OCI-M1 (cell line): ENCODE results near the gene ETV7.
A peak's percentile ranks its signal among the peaks of the same experiment; 100 is the strongest.
"Not testable (repeated sequence)": the region's sequence is repeated elsewhere in the genome, so short reads cannot be mapped to it uniquely, and the experiment has no call there.

Source experiments
- DNase-seq: peaks from one replicate; lab custom pipeline; 2025; lab: John Stamatoyannopoulos, UW

Gene ETV7

DNA sequence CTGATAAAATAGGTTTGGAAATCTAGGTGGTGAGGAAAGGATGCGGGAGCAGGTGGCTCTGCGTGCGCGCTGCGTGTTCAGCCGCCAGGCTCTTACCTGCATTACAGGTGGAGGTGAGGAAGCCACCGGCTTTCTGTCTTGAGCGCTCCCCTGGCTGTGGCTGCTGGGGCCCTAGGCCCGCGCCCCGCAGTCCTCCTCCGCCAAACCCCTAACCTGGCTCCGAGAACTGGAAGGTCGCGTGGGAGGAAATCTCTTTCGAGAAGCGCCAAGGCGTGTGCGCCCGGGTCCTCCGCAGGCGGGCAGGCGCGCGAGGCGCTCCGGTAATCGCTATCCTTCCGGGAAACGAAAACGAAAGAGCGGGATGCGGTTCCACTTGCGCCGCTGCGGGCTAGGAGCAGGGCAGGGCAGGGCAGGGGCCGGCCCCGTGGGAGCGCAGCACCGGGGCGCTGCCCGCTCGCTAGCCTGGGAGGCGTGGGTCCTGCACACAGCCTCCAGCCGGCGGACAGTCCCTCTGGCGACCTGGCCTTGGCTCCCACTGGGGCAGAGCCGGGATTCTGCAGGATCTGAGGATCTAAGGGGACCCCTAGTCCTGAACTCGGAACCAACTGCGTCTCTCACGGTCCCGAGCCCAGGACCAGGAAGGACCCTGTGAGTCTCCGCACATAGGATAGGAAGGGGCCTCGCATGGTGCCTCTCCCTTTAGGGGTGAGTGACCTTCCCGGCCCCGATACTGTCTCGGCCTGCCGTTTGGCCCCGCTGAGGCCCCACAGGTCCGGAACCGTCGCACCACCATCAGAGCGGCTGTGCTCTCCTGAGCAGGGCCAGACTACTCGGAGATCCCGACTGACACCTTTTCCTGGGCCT lies at the start of gene ETV7:
TSS of gene ETV7 (minus strand) at position 230 of the 864 bp plus-strand sequence. CDS start at position 102, 128 bp downstream.
- peak; percentile 73 for DNase-seq

DNA sequence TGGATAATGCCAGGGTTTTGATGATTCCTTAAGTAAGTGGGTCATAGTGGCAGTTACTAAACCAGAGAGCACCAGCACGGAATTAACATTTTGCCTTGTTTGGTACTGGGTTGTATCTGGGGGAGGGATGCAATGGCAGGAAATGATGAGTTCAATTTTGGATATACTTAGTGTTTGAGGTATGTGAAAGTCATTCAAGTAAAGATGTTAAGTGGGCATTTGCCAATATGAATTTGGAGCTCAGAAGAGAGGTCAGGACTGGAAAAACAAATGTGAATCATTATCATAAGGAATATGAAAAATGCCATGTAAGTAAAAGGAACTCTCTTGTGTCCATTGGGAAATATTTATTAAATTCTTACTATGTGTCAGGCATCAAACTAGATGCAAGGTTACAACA lies 49.0 kb upstream of the ETV7 start:
- no peak for DNase-seq

DNA sequence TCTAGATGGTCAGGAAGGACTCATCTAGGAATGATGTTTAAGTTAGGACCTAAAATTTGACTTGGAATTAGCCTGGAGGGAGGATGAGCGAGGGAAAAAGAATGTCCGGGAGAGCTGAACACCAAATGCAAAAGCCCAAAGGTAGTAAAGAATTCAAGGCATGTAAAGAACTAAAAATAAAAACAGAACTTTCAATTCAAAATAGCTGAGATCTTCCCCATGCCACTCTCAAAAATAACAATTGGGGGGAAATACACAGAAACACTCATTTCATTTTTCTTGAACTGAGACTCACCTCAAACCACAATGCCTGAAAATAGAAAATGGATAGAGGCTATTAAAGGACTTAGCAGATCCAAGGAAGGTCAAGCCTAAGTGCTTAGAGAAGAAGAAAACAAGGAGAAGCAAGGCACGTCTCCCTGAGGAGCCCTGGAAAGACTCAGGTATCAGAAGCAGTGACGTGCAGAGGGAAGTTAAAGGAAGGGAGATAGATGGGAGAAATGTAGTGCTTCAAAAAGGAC lies 44.7 kb upstream of the ETV7 start:
- no peak for DNase-seq

DNA sequence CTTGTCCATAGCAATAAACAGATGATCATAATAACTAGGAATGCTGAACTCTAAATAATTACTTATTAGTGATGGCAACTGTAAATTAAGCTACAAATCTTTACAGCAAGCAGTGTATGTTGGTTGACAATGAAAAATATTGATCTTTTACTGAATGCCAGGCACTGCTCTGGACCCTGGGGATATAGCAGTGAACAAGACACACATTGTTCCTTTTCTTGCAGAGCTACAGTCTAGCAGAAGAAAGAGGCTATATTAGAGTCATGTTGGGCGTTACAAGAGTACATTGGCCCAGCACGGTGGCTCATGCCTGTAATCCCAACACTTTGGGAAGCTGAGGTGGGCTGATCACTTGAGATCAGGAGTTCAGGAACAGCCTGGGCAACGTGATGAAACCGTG lies 43.7 kb upstream of the ETV7 start:
- DNase-seq, result no peak

DNA sequence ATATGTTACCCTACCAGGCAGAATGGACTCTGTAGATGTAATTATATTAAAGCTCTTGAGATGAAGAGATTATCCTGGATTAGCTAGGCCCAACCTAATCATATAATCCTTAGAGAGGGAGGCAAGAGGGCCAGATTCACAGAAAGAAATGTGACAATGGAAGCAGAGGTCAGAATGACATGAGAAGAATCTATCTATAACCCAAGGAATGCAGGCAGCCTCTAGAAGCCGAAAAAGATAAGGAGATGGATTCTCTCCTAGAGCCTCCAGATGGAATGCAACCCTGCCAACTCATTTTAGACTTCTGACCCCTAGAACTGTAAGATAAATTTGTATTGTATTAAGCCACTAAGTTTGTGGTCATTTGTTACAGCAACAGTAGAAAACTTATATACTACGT lies 42.9 kb upstream of the ETV7 start:
- no peak for DNase-seq

DNA sequence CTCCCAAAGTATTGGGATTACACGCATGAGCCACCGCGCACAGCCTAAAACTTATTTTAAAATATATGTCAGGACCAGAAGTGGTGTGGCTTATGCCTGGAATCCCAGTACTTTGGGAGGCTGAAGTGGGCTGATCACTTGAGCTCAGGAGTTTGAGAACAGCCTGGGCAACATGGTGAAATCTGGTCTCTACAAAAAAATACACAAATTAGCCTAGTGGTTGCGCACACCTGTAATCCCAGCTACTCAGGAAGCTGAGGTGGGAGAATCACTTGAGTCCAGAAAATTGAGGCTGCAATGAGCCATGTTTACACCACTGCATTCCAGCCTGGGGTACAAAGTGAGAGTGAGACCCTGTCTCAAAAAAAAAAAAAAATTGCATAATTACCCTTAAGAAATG lies 41.4 kb upstream of the ETV7 start:
- DNase-seq, result peak; percentile 24

DNA sequence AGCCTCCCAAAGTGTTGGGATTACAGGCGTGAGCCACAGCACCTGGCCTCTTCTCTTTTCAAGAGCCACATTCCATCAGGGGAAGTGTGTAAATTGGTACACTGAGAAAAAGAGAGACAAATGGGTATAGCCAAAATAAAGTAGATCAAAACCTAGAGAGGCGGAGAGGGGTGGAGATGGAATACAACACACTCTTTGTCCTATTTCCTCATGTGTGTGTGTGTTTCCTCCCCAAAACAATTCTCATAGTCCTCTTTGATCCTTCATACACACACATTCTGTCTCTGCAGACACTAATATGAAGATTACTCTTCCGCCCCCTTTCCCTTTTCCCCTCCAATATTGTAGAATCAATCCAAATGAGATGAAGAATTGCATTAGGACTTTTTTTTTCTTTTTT lies 39.2 kb upstream of the ETV7 start:
- no peak for DNase-seq

DNA sequence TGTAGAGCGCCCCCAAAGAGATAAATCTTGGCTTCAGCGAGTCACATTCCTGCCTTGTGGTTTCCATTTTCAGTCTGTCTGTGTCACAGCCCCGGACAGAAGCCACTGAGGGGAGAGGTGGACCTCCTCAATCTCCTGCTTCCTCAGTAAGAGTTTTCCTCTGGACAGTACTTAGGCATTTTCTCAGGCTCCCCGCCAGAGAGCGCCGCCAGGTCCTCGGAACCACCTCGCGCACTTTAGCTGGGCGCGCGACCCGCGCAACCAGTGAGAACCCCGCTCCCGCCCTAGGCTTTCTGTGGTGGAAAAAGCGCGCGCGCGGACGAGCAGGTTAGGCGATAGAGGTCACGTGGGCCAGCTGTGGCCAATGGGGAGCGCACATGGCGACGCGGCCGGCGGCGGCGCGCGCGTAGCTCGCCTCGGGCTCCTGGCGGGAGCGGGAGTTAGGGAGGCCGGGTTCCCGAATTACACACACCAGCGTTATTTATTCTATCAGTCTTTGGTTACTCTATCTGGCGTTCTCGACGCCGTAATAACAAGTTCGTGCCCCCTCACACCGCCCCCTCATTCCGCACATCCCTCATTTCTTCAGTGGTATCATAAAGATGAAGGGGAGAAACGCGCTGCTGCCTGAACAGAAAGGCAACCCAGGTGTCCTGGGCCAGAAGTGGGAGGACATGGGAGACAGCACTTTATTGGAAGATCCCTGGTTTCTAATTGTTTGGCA lies 35.8 kb upstream of the ETV7 start:
- DNase-seq, result peak; percentile 99

DNA sequence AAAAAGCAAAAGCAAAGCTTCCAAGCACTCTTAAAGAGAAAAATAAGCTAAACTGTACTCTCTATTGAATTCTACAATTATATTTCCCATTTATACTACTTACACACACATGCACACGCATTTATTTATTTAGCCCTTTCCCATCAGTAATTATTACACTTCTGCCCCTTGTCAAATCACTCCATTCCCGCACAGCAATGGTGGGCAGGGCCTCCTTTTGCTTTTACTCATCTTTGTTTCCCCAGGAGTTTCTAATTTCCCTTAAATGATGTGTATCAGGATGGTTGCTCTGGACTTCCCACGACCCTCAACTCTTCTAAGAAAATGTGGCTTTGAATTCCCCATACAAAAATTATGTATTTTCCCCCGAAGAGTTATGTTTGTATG lies 35.2 kb upstream of the ETV7 start:
- DNase-seq, result no peak

DNA sequence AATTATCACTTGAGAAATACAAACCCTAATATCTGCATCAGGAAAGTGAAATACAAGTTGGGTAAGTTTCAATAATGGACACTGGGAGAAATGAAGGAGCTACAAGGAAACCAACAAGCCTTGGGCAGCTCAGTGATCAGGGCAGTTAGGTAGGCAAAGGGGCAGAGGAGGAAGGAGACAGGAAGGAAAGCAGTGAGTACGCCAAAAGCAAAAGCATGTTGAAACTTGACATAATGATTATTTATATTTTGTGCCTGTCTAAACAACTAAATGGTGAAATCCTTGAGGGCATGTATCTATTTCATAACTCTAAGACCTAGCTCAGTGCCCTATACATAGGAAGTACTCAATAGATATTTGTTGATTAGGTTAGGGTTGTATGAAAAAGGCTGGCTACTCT lies 31.8 kb upstream of the ETV7 start:
- no peak for DNase-seq

DNA sequence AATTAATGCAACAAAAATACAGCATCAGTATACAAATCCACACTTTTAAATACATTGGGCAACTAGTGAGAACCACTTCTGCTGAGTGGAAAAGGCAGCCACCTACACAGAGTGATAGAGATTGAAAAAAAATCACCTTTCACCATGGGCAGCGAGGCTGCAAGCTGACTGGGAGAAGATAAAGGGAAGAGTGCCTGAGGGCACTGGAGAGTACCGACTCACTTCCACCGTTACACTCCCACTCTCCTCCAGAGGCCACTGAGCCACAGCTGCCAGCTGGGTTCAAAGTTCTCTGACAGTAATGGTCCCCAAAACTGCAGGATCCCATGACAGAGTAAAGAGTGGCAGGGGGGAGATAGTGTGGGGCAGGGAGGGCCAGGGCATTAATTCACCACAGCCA lies 31.1 kb upstream of the ETV7 start:
- DNase-seq, result no peak

DNA sequence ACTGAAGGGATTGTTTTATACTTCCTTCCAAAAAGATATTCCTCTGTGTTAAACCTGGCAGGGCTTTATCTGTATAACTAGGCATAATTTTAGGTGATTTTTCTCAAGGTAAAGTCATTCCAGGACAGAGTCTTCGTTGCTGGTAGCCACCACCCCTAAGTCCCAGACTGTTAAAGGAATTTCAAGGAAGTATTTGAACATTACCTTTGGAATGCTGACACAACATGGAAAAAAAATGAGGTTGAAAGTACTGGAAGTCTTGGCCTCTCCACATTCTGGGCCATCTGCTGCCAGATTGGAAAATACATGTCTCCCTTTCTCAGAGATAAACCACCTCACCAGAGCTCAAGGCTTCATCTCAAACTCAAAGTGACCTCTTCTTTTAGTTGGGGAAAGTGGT lies 27.0 kb upstream of the ETV7 start:
- DNase-seq, result no peak

DNA sequence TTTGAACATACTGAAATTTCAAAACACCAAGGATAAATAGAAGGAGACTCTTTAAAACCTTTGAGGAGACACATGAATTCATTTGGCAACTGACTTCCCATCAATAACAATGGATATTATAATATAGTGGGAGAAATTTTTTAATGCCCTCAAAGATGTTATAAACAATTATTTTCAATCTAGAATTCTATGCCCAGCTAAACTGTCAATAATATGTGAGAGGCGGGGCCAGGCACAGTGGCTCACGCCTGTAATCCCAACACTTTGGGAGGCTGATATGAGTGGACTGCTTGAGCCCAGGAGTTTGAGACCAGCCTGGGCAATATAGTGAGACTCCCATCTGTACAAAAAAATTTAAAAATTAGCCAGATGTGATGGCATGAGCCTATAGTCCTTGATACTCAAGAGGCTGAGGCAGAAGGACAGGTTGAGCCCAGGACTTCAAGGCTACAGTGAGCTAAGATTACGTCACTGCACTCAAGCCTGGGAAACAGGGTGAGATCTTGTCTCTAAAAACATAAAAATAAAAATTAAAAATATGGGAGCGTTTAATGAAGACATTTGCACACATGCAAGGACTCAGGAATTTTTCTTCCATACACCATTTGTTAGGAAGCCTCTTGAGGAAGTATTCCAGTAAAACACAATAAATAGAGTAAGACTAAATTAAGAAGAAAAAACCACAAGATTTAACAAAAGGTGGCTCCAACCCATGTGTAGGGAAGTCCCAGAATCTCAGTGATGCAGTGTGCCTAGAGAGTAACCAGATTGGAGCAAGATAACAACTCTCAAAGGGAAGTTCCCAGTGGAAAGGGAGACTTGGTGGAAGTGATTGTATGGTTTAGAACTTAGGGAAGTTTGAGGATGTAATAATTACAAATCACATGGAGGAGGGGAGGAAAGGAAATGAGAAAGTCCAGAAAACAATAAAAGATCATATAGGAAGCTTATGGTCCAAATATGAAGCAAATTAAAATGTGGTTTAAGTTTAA lies 26.3 kb upstream of the ETV7 start:
- DNase-seq, result no peak

DNA sequence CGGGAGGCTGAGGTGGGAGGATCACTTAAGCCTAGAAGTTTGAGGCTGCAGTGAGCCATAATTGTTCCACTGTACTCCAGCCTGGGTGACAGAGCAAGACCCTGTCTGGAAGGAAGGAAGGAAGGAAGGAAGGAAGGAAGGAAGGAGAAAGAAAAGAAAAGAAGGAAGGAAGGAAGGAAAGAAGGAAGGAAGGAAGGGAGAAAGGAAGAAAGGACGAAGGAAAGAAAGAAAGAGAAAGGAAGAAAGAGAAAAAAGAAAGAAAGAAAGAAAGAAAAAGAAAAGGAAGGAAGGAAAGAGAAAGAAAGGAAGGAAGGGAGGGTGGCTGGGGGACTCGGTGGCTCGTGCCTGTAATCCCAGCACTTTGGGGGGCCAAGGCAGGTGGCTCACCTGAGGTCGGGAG lies 22.2 kb upstream of the ETV7 start:
- not testable (repeated sequence) for DNase-seq

DNA sequence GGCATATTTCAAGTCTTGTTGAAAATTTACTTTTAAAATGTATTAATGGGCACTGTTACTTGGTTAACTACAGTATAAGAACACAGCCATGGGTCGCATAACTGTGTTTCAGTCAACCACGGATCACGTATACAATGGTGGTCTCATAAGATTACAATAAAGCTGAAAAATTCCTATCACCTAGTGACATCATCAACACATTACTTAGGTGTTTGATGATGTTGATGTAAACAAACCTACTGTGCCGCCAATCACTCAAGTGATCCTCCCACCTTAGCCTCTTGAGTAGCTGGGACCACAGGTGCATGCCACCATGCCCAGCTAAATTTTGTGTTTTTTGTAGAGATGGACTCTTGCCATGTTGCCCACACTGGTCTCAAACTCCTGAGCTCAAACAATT lies 16.7 kb upstream of the ETV7 start:
- DNase-seq, result no peak

DNA sequence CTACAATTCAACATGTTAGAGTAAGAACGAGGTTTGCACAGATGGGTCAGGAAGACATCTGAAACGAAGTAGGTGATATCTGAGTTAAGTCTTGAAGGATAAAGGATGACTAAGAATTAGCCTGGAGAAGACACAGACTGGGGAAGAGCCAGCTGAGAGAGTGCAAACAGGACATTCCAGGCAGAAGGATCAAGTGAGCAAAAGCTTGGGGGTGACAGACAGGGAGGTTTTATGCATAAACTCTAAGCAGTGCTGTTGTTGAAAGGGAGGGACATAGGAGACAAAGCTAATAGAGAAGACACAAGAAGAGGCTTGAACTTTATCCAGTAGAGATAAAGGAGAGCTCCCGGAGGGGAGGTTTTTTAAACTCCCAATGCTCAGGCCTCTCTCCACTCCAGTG lies 15.0 kb upstream of the ETV7 start:
- no peak for DNase-seq

DNA sequence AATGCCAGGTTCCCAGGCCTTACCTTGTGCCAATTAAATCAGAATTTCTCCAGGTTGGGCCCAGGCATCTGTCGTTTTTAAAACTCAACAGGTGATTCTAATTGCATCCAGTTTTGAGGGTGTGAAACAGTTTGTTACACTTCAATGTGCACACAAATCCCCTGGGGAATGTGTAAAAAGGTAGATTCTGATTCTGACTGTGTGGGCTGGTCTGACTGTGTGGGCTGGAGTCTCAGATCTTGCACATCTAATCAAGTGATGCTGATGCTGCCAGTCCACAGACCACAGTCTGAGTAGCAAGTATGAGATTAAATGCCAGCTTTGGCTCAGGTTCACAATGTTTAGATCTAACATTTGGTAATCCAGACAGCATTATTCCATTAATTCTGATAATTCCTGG lies 12.5 kb upstream of the ETV7 start:
- no peak for DNase-seq

DNA sequence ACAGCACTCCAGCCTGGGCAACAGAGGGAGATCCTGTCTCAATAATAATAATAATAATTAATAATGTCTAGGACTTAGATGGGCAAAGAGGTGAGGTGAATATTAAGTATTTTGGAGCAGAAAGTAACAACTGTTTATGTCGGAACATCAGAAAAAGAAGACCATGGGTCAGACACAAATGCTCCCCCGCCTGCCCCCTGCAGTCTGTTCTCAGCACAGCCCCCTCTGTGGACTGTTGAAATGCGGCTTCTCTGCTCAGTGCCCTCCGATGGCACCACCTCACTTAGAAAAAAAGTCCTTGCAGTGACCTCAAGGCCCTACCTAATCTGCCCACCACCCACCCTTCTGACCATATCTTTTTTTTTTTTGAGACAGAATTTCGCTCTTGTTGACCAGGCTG lies 5.2 kb upstream of the ETV7 start:
- no peak for DNase-seq

DNA sequence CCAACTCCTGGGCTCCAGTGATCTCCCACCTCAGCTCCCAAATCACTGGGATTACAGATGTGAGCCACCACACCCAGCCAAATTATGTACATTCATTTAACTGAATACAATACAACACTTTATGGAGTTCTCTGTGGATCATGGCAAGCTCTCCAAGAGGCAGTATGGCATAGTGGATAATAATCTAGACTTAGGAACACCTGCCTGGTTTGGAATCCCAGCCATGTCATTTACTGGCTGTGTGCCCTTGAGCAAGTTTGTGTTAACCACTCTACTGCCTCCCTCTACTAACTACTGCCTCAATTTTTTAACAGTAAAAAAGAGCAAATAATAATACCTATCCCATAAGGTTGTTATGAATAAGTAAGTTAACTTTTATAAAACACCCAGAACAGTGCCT lies 1.9 kb upstream of the ETV7 start:
- no peak for DNase-seq

DNA sequence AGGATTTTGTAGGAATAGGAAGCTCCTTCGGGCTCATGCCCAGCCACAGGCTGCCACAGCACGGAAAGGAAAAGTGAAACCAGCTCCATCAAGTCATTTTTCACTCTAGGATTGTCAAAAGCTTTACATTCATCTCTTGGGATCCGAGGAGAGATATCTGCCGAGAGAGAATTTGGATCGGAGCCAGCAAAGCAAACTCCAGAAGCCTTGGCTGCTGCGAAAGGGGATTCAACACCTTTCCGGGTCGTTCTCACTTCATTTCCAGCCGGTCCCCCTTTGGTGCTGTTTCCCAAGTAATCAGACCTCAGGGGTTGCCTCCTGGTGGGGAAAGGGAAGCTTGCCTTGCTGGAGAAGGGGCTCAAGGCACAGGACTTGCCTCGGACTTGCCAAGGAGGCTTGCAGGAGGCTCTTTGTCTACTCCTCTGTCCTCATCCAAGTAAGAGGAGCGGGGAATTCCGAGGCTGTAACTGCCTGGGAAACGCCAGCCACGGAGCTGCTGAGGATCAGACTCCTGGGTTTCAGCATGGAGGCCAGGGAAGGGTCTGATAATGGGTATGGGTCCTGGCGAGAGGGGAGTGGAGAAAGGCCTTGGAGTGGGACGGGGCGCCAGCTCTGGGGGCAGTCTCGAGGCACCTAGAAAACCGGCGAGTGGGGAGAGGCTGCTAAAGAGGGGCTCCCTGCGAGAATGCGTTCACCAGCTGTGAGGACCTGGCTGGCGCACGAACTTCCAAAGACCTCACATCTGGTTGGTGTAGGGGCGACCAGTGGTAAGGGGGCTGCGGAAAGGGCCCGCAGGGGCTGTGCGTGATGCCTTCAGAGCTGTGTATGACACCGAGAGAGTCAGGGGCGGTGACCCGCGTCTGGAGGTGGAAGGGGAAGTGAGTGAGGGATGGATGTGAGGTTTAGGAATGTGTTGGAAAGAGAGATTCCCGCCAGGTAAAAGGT lies 702 bp downstream of the ETV7 start:
- DNase-seq, result peak; percentile 84

DNA sequence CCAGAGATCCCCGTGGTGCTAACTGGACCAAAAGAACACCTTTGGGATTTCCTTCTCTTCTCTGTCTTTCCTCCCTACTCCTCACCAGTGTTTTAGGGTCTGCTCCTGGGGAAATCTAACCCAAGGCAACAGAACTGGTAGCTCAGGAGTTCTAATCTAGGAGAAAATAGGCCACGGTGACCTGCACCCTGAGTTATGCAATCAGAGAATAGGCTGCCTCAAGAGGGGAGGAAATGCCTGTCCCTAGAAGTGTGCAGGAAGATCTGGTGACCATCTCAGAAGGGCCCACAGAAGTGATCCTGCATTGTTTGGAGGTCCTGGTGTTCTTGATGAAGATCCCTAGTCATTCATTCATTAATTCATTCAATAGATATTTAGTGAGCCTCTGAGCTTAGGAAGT lies 3.4 kb downstream of the ETV7 start:
- DNase-seq, result no peak
